Body of pancreas (tissue), 4 donors: Measurements from ENCODE around the gene HDAC7. TPM values are rescaled to one million over a fixed set of nuclear protein-coding genes. Genes with fewer than 3 reads are reported as not detected.

Experiments used
- ATAC-seq: fragments of 150-250 bp; one replicate; pipeline ENCODE4 v1.9.1; 2016
- DNase-seq, 4 donors: peaks; one replicate each; pipeline ENCODE4 v3.0.0-alpha.2; 2019
- H3K27ac ChIP-seq, 4 donors: fragments of 200-600 bp; sonication (generic); 1 replicate in 3 of 4; 2 replicates in 1 of 4; pipeline versions ENCODE4 v1.5.1 to v1.6.1; 2016 to 2019; ENCODE audit warnings: mild to moderate bottlenecking in 1 of 4, mixed read lengths in 1 of 4, moderate library complexity in 1 of 4
- H3K27me3 ChIP-seq, 2 donors: fragments of 200-600 bp; sonication (generic); one replicate each; pipeline ENCODE4 v1.6.0; 2016; ENCODE audit warnings: mild to moderate bottlenecking in 1 of 2
- H3K36me3 ChIP-seq, 2 donors: fragments of 200-600 bp; sonication (generic); replicated peaks in 1 of 2; 2 replicates each; pipeline ENCODE4 v1.5.1; 2016; ENCODE audit warnings: low read depth in 2 of 2; ENCODE audit not compliant: insufficient read depth in 1 of 2
- H3K4me1 ChIP-seq: fragments of 200-600 bp; sonication (generic); one replicate; pipeline ENCODE4 v1.6.0; 2016
- H3K4me3 ChIP-seq, 2 donors: fragments of 200-600 bp; sonication (generic); 1 replicate in 1 of 2; 2 replicates in 1 of 2; pipeline ENCODE4 v1.5.1; 2016 to 2019
- H3K9me3 ChIP-seq, 3 donors: fragments of 200-600 bp; sonication (generic); 1 replicate in 2 of 3; 2 replicates in 1 of 3; pipeline ENCODE4 v1.5.1; 2016
- POLR2A ChIP-seq, 3 donors: fragments of 450-650 bp; IDR thresholded peaks; one replicate each; pipeline ENCODE4 v1.6.1; 2016; ENCODE audit warnings: antibody characterized with exemption in 3 of 3, mild to moderate bottlenecking in 2 of 3
- WGBS, 2 donors: methylation state at CpG; one replicate each; pipeline ENCODE4 v1.1.5; 2017; 5-methylcytosine and 5-hydroxymethylcytosine counted together
- intact Hi-C: fragments of 100-400 bp; cut with DNase I; formaldehyde crosslinking; loops from one replicate; pipeline ENCODE4 v1.15.1; 2023
- total RNA-seq, 2 donors: library from RNA; depleted of rRNA; stranded (reverse); fragments of >200 nt; gene quantifications; one replicate each; pipeline ENCODE4 v1.1.0, GENCODE V29; 2016
- TF ChIP-seq, protein P1 (sequence below), 7 experiments: fragments of 450-650 bp in 4 of 7; fragments of 200-600 bp in 3 of 7; sonication (generic) in 3 of 7; IDR thresholded peaks; one replicate each; pipeline ENCODE4 v1.5.1; 2016 to 2019; ENCODE audit warnings: antibody characterized with exemption in 7 of 7

Gene HDAC7
- total RNA-seq, 2 donors from 2014 or later = 26.2 to 26.7 TPM

DNA sequence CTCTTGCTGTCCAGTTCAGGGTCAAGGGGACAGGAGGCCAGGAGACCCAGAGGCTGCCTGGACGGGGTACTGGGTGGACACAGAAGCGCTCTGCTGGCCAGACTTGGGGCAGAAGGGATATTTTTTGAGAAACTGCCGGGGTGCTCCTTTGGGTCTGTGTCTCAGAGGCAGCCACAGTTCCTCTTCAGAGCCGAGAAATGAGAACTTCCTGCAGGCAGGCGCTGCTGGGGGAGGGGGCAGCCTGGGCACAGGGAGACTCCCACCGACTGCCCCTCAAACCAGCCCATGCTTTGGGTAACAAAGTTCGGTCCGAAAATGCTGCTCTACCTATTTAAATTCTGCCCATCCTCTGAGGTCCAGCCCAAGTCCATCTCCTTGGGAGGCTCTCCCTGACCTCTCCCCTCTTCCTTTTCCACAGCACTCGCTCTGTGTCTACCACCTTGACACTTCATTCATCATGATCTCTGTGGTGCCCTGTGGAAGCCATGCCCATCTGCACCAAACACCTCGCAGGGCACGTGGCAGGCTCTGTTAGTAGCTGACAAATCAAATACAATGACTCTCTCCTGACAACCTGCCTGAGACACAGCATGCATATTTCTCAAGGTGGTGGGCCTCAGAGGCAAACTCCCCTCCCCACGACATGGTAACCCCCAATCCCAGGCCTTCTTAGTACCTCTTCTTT lies 16.4 kb downstream of the HDAC7 start:
- Histone ChIP-seq H3K9me3 (no peaks in the 10 kb centered on the region), H3K27me3 (no peaks in the 10 kb centered on the region), H3K4me3 (no peak overlapping the region), H3K4me1 (peaks cover 84% of the 10 kb centered on the region), H3K27ac (peak overlapping the region in 3 of 4 donors; percentile 69 to 80 (median 75)), H3K36me3 (no peaks in the 10 kb centered on the region)
- TF ChIP-seq POLR2A (IDR thresholded peaks at IDR 0.05) = no peak
- TF ChIP-seq, protein P1, sequence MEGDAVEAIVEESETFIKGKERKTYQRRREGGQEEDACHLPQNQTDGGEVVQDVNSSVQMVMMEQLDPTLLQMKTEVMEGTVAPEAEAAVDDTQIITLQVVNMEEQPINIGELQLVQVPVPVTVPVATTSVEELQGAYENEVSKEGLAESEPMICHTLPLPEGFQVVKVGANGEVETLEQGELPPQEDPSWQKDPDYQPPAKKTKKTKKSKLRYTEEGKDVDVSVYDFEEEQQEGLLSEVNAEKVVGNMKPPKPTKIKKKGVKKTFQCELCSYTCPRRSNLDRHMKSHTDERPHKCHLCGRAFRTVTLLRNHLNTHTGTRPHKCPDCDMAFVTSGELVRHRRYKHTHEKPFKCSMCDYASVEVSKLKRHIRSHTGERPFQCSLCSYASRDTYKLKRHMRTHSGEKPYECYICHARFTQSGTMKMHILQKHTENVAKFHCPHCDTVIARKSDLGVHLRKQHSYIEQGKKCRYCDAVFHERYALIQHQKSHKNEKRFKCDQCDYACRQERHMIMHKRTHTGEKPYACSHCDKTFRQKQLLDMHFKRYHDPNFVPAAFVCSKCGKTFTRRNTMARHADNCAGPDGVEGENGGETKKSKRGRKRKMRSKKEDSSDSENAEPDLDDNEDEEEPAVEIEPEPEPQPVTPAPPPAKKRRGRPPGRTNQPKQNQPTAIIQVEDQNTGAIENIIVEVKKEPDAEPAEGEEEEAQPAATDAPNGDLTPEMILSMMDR (IDR thresholded peaks at IDR 0.05) = no peak
- no peak for DNase-seq
- intact Hi-C loops = no loop called here
- ATAC-seq = no peak
- WGBS, 2 donors = 61 to 67% methylated on average over 11 to 12 of the region's 12 CpGs

DNA sequence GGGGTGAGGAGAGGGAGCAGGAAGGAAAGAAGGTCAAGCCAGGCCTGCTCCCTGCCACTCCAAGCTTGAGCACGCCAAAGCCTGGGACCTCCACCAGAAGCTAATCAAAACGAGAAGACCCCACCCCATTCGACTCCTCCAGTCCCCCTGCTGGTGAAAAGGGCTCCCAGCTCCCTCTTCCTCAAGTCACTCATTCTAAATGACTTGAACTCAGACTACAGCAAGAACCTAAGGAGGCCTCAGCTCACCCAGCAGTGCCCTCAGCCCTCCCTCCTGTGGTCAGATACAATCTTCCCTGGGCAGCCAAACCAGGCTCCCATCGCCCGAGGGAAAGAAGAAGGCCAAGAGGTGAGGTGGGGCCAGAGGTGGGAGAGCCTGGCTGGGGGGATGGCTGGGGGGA lies 17.4 kb downstream of the HDAC7 start:
- Histone ChIP-seq H3K4me1 (peaks cover 74% of the 10 kb centered on the region), H3K9me3 (no peaks in the 10 kb centered on the region), H3K27ac (peak overlapping the region in 3 of 4 donors; percentile 69 to 80 (median 75)), H3K27me3 (no peaks in the 10 kb centered on the region), H3K36me3 (no peaks in the 10 kb centered on the region), H3K4me3 (no peak overlapping the region)
- no peak for ATAC-seq
- TF ChIP-seq, protein P1 (IDR thresholded peaks at IDR 0.05) = no peak
- TF ChIP-seq POLR2A (IDR thresholded peaks at IDR 0.05) = no peak
- WGBS, 2 donors = 49 to 54% methylated on average over 5 of the region's 5 CpGs
- intact Hi-C loops = no loop called here
- no peak for DNase-seq

DNA sequence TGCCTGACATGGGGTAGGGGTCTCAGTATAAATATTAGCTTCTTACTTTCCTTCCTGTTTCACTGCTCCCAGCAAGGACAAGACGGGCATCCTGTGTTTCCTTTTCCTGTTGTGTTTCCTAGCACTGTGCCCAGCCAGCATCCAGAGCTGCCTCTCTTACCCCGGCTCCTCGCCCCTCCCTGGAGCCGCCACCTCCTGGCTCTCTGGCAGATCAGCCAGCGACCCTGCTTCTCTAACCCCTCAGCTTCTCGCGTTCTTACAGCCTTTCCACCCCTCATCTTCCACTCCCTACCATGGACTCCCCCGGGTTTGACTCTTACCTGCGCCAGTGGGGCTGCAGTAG lies 17.8 kb downstream of the HDAC7 start:
- intact Hi-C loops = no loop called here
- ATAC-seq = peak; percentile 6
- H3K4me3 ChIP-seq = no peak overlapping the region
- H3K27ac ChIP-seq = peak overlapping the region in 3 of 4 donors; percentile 69 to 80 (median 75)
- no peaks in the 10 kb centered on the region for H3K9me3 ChIP-seq
- H3K36me3 ChIP-seq = no peaks in the 10 kb centered on the region
- H3K4me1 ChIP-seq = peaks cover 70% of the 10 kb centered on the region
- no peaks in the 10 kb centered on the region for H3K27me3 ChIP-seq
- no peak for TF ChIP-seq POLR2A (IDR thresholded peaks at IDR 0.05)
- TF ChIP-seq, protein P1 (IDR thresholded peaks at IDR 0.05) = no peak
- 47 to 69% methylated on average over 9 of the region's 9 CpGs for WGBS, 2 donors
- DNase-seq = no peak

DNA sequence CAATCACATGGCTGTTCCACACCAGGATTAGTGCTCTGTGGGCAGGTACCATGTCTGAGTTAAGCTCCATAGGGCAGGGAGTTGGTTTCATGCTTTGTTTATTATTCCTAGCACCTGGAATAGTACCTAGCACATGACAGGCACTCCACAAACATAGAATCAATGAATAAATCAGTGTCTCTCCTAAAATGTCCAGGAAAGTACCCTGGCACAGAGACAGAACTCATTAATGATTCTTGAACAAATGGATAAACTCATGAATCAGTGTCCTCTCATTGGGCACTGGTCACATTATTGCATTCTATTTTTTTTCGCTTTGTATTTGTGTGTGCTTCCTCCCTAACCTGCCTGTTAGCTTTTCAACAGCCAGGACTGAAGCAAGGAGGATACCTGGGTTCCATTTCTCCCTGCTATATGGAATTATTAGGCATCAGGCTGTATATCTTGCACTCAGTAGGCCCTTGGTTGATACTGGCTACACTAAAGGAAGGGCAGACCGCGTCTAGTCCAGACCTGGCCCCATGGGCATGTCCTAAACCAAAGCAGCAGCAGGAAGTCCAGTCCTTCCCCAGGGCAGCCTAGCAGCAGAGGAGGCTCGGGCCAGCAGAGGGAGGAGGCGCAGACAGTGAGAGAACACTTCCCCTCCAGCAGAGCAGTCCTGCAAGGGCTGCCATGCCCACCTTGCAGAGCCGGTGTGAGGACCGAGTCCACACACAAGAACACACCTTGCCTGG lies 18.4 kb downstream of the HDAC7 start:
- intact Hi-C loops = no loop called here
- Histone ChIP-seq H3K4me1 (peaks cover 68% of the 10 kb centered on the region), H3K27me3 (no peaks in the 10 kb centered on the region), H3K36me3 (no peaks in the 10 kb centered on the region), H3K27ac (peak overlapping the region in 3 of 4 donors; percentile 69 to 80 (median 75)), H3K9me3 (no peaks in the 10 kb centered on the region), H3K4me3 (no peak overlapping the region)
- DNase-seq (peak in 1 of 4 donors; percentile 47), ATAC-seq (peak; percentile 79)
- 34 to 47% methylated on average over 6 to 7 of the region's 7 CpGs for WGBS, 2 donors
- TF ChIP-seq, protein P1 (IDR thresholded peaks at IDR 0.05) = peak in 5 of 7 experiments; percentile 7 to 44 (median 26)
- peak in 2 of 3 donors; percentile 58 to 68 for TF ChIP-seq POLR2A (IDR thresholded peaks at IDR 0.05)
